ENCODE measurements around the gene TEX47.

Gene TEX47

GRCh38 chr7:88806280-88807037 is 10.9 kb upstream of the TEX47 start:
- no peak for TF ChIP-seq CTCF (IDR thresholded peaks at IDR 0.05; ENCODE audit: extremely low read depth, insufficient read depth, missing control alignments)
- in situ Hi-C loops (cut with MboI; ENCODE audit: low pct_unique_long_range_greater_than_20kb, low sequenced_read_pairs, unreplicated experiment), result no loop called here
- no peak for DNase-seq (ENCODE audit: low spot score)

GRCh38 chr7:88801046-88801445 is 5.5 kb upstream of the TEX47 start:
- in situ Hi-C loops (cut with MboI; ENCODE audit: low pct_unique_long_range_greater_than_20kb, low sequenced_read_pairs, unreplicated experiment), result no loop called here
- TF ChIP-seq CTCF (IDR thresholded peaks at IDR 0.05; ENCODE audit: extremely low read depth, insufficient read depth, missing control alignments), result no peak
- DNase-seq (ENCODE audit: low spot score), result no peak

- in situ Hi-C loops (cut with MboI; ENCODE audit: low pct_unique_long_range_greater_than_20kb, low sequenced_read_pairs, unreplicated experiment), result no loop called here
- no peak for TF ChIP-seq CTCF (IDR thresholded peaks at IDR 0.05; ENCODE audit: extremely low read depth, insufficient read depth, missing control alignments)
- DNase-seq (ENCODE audit: low spot score), result no peak
These were observed 3.2 kb downstream of the TEX47 start for GRCh38 chr7:88792361-88792760.

- TF ChIP-seq CTCF (IDR thresholded peaks at IDR 0.05; ENCODE audit: extremely low read depth, insufficient read depth, missing control alignments), result no peak
- in situ Hi-C loops (cut with MboI; ENCODE audit: low pct_unique_long_range_greater_than_20kb, low sequenced_read_pairs, unreplicated experiment), result no loop called here
- DNase-seq (ENCODE audit: low spot score), result no peak
These were observed 3.6 kb downstream of the TEX47 start for GRCh38 chr7:88791891-88792290.

GRCh38 chr7:88789480-88790064 is 6.0 kb downstream of the TEX47 start:
- in situ Hi-C loops (cut with MboI; ENCODE audit: low pct_unique_long_range_greater_than_20kb, low sequenced_read_pairs, unreplicated experiment), result no loop called here
- DNase-seq (ENCODE audit: low spot score), result no peak
- peak; percentile 45 for TF ChIP-seq CTCF (IDR thresholded peaks at IDR 0.05; ENCODE audit: extremely low read depth, insufficient read depth, missing control alignments)

GRCh38 chr7:88787777-88788176 is 7.8 kb downstream of the TEX47 start:
- in situ Hi-C loops (cut with MboI; ENCODE audit: low pct_unique_long_range_greater_than_20kb, low sequenced_read_pairs, unreplicated experiment), result no loop called here
- no peak for TF ChIP-seq CTCF (IDR thresholded peaks at IDR 0.05; ENCODE audit: extremely low read depth, insufficient read depth, missing control alignments)
- no peak for DNase-seq (ENCODE audit: low spot score)

All from GM13977 (cell line).